GM19193 (cell line): Measurements from ENCODE around the gene NDUFB1.

Experiments used
- POLR2A ChIP-seq: IDR thresholded peaks from 4 replicates; pipeline ENCODE4 v1.6.1; 2011; ENCODE audit not compliant: insufficient read depth, insufficient read length; ENCODE audit errors: extremely low read depth

Gene NDUFB1

DNA sequence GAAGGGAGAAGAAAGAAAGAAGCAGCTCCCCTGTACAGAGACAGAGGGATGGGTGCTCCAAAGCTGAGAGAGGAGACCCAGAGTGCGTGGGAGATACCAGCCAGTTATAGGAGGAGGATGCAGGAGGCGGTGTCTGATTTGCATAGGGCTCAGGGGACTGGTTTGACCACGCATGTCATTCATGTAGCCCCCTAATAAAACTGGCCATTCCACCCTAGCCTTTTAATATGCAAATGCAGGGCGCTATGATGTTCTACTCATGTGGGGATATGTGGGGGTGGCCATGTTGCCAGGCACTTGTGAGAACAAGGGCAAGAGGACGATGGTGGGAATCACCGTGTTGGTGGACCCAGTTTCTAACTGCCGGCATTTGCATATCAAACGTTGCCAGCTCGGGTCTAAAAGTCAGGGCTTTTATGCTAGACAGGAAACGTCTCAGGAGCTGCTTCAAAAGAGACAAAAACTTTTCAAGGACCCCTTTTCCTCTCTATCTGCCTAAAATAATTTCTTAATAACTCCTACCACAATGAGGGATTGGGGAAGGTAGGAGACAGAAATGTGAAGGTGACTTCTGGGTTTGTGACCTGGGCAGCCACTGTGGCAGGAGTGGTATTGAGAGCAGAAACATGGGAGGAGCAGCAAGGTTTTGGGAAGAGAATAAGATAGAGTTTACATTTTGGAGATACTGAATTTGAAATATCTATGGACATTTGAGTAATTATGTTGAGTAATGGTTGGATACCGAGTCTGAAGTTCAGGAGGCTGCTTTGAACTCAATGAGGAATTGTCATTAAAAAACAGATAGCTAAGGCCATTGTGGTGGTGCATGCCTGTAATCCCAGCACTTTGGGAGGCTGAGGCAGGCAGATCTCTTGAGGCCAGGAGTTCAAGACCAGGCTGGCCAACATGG lies 12.9 kb downstream of the NDUFB1 start:
- TF ChIP-seq POLR2A = no peak

DNA sequence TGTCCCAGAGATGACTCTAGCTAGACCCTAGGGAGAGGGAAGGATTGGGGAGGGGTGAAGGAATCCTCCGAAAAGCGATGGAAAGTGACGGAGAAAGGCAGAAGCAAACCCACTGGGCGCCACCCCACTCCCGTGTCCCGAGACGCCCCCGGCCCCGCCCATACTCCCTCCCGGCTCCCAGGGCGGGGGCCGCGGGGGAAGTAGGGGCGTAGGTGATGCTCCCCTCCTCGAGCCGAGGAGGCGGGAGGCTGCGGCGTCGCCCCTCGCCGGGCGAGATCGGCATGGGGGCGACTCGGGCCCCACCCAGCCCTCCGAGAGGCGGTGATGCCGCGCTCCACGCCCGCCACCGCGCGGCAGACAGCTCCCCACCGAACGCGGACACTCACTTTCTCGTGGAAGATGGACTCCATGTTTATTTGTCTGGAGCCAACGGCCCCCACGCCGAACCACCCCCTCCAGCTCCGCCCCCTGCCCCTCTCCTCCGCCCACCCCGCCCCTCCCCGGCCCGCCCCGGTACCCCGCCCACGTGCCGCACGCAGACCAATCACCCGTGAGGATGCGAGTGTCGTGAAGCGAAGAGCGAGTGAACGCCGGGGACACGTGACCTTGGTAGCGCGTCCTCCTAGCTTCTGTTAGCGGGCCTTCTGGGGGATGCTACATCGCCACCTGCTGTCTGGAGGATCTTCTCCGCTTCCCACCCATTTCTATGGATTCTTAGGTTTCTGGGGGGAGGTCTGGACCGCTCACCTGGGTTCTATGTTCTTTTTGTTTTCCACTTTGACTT lies 15.2 kb downstream of the NDUFB1 start, which contains the start of gene ATXN3:
Gene ATXN3, minus strand, starts transcription at position 440 of the 784 bp plus-strand sequence. Its CDS starts 30 bp downstream, at position 410.
- TF ChIP-seq POLR2A = peak; percentile 77

GRCh38 chr14:92105893-92106142 lies 15.7 kb downstream of the NDUFB1 start:
- TF ChIP-seq POLR2A = no peak

- no peak for TF ChIP-seq POLR2A
These were observed 16.2 kb downstream of the NDUFB1 start for GRCh38 chr14:92105073-92105892.

DNA sequence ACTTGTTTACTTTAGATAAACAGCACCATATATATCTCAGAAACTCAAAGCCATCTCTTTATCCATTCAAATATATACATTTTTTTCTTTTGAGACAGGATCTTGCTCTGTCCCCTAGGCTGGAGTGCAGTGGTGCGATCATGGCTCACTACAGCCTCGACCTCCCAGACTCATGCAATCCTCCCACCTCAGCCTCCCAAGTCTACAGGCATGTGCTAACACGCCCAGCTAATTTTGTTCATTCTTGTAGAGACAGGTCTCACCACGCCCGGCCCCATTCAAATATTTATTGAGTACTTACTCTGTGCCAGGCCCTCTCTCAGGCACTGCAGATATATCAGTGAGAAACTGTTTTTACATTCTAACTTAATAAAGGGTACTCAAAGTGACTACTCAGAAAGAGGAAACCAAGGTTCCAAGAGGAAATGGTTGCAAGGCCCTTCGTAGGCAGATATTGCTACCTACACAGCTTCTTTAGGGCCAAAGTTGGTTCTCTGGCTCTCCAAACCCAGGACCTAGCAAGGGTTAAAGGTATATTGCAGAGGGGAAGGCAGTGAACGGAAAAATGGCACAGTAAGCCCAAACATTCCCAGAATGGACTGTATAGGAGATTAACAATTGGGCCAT lies 18.0 kb downstream of the NDUFB1 start:
- TF ChIP-seq POLR2A = no peak

DNA sequence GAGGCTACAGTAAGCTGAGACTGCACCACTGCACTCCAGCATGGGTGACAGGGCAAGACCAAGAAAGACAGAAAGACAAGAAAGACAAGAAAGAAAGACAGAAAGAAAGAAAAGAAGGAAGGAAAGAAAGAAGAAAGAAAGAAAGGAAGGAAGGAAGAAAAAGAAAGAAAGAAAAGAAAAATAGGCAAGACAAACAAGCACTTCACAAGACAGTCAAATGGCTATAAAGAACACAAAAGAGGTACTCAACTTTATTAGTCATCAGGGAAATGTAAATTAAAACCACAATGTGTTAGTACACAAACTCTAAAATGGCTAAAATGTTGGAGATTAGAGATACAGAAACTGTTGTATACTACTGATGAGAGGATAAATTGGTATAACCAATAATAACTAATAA lies 21.7 kb downstream of the NDUFB1 start:
- TF ChIP-seq POLR2A = no peak

- no peak for TF ChIP-seq POLR2A
These were observed 28.2 kb downstream of the NDUFB1 start for GRCh38 chr14:92093320-92093719.

- no peak for TF ChIP-seq POLR2A
These were observed 33.0 kb downstream of the NDUFB1 start for GRCh38 chr14:92088494-92088893.

DNA sequence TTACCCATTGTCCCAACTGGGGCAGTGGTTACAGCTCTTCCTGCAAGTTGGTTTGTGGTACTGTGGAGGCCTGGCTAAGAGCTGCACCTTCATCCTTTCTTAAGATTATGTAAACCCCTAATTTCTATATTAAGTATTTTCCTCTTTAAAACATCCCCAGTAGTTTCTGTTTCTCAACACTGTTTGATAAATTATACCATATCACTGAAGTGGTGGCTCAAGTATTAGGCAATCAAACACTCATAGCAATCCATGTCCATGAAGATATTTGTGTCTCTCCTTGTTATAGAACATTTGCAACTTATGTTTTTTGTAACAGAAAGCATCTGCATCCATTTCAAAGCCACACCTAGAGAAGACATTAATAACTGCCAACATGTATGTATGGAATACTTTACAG lies 47.0 kb downstream of the NDUFB1 start:
- TF ChIP-seq POLR2A = no peak
